Bronchial epithelial cell (primary cell): ENCODE measurements around the gene SLC25A19. TPM values are rescaled to one million over a fixed set of nuclear protein-coding genes. Genes with fewer than 3 reads are reported as not detected.
"Not testable (repeated sequence)": the region's sequence is repeated elsewhere in the genome, so short reads cannot be mapped to it uniquely, and the experiment has no call there.

Experiments
- DNase-seq: peaks from one replicate; pipeline ENCODE4 v3.0.0-alpha.2; 2010; ENCODE audit warnings: low read depth
- FAIRE-seq: peaks from 2 replicates; lab custom pipeline; 2011; peaks lifted over from hg19 to GRCh38; lab: Jason Lieb, UNC
- H3K27me3 ChIP-seq: 2 replicates; pipeline ENCODE4 v1.5.1; 2011; ENCODE audit warnings: low read length; ENCODE audit not compliant: control insufficient read depth, insufficient read depth
- H3K36me3 ChIP-seq: 2 replicates; pipeline ENCODE4 v1.5.1; 2011; ENCODE audit warnings: low read length; ENCODE audit not compliant: control insufficient read depth, insufficient read depth
- H3K4me3 ChIP-seq: 2 replicates; pipeline ENCODE4 v1.5.1; 2011; ENCODE audit warnings: mild to moderate bottlenecking, low read depth, low read length, control low read depth
- CTCF ChIP-seq: IDR thresholded peaks from 2 replicates; pipeline ENCODE4 v1.5.1; 2011; ENCODE audit warnings: mild to moderate bottlenecking, moderate library complexity, low read length, control low read depth, inconsistent platforms; ENCODE audit not compliant: insufficient read depth, severe bottlenecking
- total RNA-seq: library from RNA; depleted of rRNA; stranded (reverse); fragments of >200 nt; gene quantifications from 2 replicates; pipeline ENCODE4 v1.2.1, GENCODE V29; 2014

Gene SLC25A19
- total RNA-seq, 1 donor from 2014 or later: 12.1 TPM

GRCh38 chr17:75262112-75262606, 27.1 kb downstream of the SLC25A19 start:
- FAIRE-seq (no peak), DNase-seq (peak; percentile 35)
- Histone ChIP-seq H3K36me3 (peaks cover 18% of the 10 kb centered on the region), H3K4me3 (peak overlapping the region; percentile 60), H3K27me3 (no peaks in the 10 kb centered on the region)
- TF ChIP-seq CTCF: no peak

- peak within 1 kb of the TSS; percentile 60 for H3K4me3 ChIP-seq
- DNase-seq: peak; percentile 76
- peaks cover 13% of the 10 kb centered on the region for H3K36me3 ChIP-seq
- no peaks in the 10 kb centered on the region for H3K27me3 ChIP-seq
- TF ChIP-seq CTCF: no peak
- FAIRE-seq: no peak
Measured at GRCh38 chr17:75261336-75262111, 27.7 kb downstream of the SLC25A19 start, which contains the start of the genes GGA3 and MRPS7. TSS of gene GGA3 (minus strand) at chr17:75261606. CDS start at chr17:75261587, 19 bp downstream. TSS of gene MRPS7 (plus strand) at chr17:75261879. CDS start at chr17:75261901, 22 bp downstream.

- DNase-seq: peak; percentile 30
- TF ChIP-seq CTCF: peak; percentile 4
- no peak for FAIRE-seq
Measured at GRCh38 chr17:75260641-75261335, 28.4 kb downstream of the SLC25A19 start.

DNA sequence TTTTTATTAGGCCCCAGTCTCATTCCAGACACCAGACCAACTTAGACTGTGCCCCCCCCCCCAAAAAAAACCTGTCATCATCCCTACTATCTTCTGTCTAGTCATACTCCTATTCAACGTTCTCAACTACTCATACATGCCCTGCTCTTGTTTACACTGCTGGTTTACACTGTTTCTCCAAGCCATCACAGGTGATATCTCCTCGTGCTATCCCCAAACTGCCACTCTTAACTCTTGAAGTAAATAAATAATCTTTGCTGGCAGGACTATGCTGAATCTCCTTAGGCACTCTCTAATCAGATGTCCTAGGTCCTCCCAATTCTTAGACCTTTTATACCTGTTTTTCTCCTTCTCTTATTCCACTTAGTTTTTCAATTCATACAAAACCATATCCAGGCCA, 32.0 kb downstream of the SLC25A19 start:
- not testable (repeated sequence) for DNase-seq, H3K27me3 ChIP-seq, FAIRE-seq, H3K36me3 ChIP-seq, H3K4me3 ChIP-seq

More at GRCh38 chr17:75260641-75261335, 28.4 kb downstream of the SLC25A19 start:
- peaks cover 8% of the 10 kb centered on the region for H3K36me3 ChIP-seq
- H3K27me3 ChIP-seq: no peaks in the 10 kb centered on the region
- H3K4me3 ChIP-seq: peak overlapping the region; percentile 60

GRCh38 chr17:75255954-75256698, 33.1 kb downstream of the SLC25A19 start:
- not testable (repeated sequence) for DNase-seq, H3K4me3 ChIP-seq, FAIRE-seq, H3K36me3 ChIP-seq, H3K27me3 ChIP-seq

DNA sequence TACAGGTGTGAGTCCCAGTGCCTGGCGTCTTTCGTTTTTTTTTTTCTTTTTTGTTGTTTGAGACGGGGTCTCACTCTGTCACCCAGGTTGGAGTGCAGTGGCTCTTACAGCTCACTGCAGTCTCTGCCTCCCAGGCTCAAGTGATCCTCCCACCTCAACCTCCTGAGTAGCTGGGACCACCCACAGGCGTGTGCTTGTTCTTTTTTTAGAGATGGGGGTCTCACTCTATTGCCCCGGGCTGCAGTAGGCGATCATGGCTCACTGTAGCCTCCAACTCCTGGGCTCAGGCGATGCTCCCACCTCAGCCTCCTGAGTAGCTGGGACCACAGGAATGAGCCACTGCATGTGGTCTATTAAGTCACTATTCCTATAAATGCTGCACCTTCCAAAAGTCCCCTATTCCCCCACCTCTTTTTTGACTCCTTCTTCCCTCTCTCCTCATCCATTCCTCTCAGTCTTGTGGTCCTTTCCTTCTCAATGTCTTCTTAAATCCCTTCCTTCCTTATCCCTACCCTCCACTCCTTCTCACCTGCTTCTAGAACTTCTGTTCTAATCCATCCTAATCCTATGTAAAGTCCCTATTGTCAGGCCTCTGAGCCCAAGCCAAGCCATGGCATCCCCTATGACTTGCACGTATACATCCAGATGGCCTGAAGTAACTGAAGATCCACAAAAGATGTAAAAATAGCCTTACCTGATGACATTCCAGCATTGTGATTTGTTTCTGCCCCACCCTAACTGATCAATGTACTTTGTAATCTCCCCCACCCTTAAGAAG, 37.0 kb downstream of the SLC25A19 start:
- H3K27me3 ChIP-seq: no peaks in the 10 kb centered on the region
- FAIRE-seq (no peak), DNase-seq (no peak)
- TF ChIP-seq CTCF: no peak
- H3K36me3 ChIP-seq: peaks cover 2% of the 10 kb centered on the region
- no peak overlapping the region for H3K4me3 ChIP-seq
